Calu3 (cell line): ENCODE data around the gene METTL13. TPM values are rescaled to one million over a fixed set of nuclear protein-coding genes. Genes with fewer than 3 reads are reported as not detected.
"Not testable (repeated sequence)": the region's sequence is repeated elsewhere in the genome, so short reads cannot be mapped to it uniquely, and the experiment has no call there.

Source experiments
- BruUV-seq: library from RNA; stranded (reverse); fragments of 400-500 nt; replicated peaks from 2 replicates; lab custom pipeline; 2021; lab: Mats Ljungman, UMichigan
- CTCF ChIA-PET: fragments of 300-600 bp; sonication (Branson Sonifier 250); formaldehyde crosslinking; loops from one replicate; lab custom pipeline; 2022; ENCODE audit warnings: antibody characterized with exemption; lab: Charles Lee
- DNase-seq: peaks from one replicate; pipeline ENCODE4 v3.0.0; 2022
- H3K27ac Mint-ChIP-seq: one replicate; pipeline ENCODE4 v1.8.0; 2022; ENCODE audit warnings: mixed read lengths; ENCODE audit not compliant: unreplicated experiment
- H3K27me3 Mint-ChIP-seq: one replicate; pipeline ENCODE4 v1.8.0; 2022; ENCODE audit warnings: mixed read lengths; ENCODE audit not compliant: unreplicated experiment
- H3K36me3 Mint-ChIP-seq: one replicate; pipeline ENCODE4 v1.8.0; 2022; ENCODE audit warnings: mild to moderate bottlenecking, moderate library complexity, mixed read lengths; ENCODE audit not compliant: insufficient read depth, unreplicated experiment
- H3K4me1 Mint-ChIP-seq: one replicate; pipeline ENCODE4 v1.8.0; 2022; ENCODE audit warnings: mild to moderate bottlenecking, low read depth, mixed read lengths; ENCODE audit not compliant: unreplicated experiment
- H3K4me3 Mint-ChIP-seq: one replicate; pipeline ENCODE4 v1.8.0; 2022; ENCODE audit warnings: mild to moderate bottlenecking, low read depth, moderate library complexity, mixed read lengths; ENCODE audit not compliant: unreplicated experiment
- H3K9me3 Mint-ChIP-seq: one replicate; pipeline ENCODE4 v1.8.0; 2022; ENCODE audit warnings: low read depth, mixed read lengths; ENCODE audit not compliant: unreplicated experiment
- CTCF ChIP-seq: fragments of 200-600 bp; IDR thresholded peaks from one replicate; pipeline ENCODE4 v1.8.0; 2022; ENCODE audit warnings: antibody characterized with exemption; ENCODE audit not compliant: unreplicated experiment
- intact Hi-C: fragments of 100-400 bp; cut with micrococcal nuclease; formaldehyde crosslinking; loops from one replicate; pipeline ENCODE4 v1.10.0; 2022; ENCODE audit not compliant: unreplicated experiment
- total RNA-seq: library from RNA; stranded (reverse); gene quantifications from 2 replicates; pipeline ENCODE4 v1.2.3, GENCODE V29; 2022

Gene METTL13
- total RNA-seq, 1 experiment from 2014 or later = 53.1 TPM

- no peak overlapping the region for H3K27ac Mint-ChIP-seq
- CTCF ChIA-PET = interaction anchor here (1.1 to 5.8 kb wide), 2 partner anchors 181 to 185 kb away, joined by 3 to 102 read pairs; no protein-coding TSS in a partner anchor
- DNase-seq = no peak
- H3K36me3 Mint-ChIP-seq = peaks cover 12% of the 10 kb centered on the region
- BruUV-seq = no TSS peak
- intact Hi-C loops = no loop called here
- H3K4me1 Mint-ChIP-seq = peaks cover 8% of the 10 kb centered on the region
- H3K4me3 Mint-ChIP-seq = no peak overlapping the region
- TF ChIP-seq CTCF = no peak
- no peaks in the 10 kb centered on the region for H3K27me3 Mint-ChIP-seq
- H3K9me3 Mint-ChIP-seq = no peaks in the 10 kb centered on the region
These were observed 17.3 kb downstream of the METTL13 start for GRCh38 chr1:171798765-171799164.

GRCh38 chr1:171799166-171799565 is 17.7 kb downstream of the METTL13 start:
- CTCF ChIA-PET = interaction anchor here (1.1 to 5.8 kb wide), 2 partner anchors 181 to 185 kb away, joined by 3 to 102 read pairs; no protein-coding TSS in a partner anchor
- BruUV-seq = no TSS peak
- peaks cover 8% of the 10 kb centered on the region for H3K4me1 Mint-ChIP-seq
- H3K9me3 Mint-ChIP-seq = no peaks in the 10 kb centered on the region
- TF ChIP-seq CTCF = no peak
- no peaks in the 10 kb centered on the region for H3K27me3 Mint-ChIP-seq
- no peak overlapping the region for H3K4me3 Mint-ChIP-seq
- no peak overlapping the region for H3K27ac Mint-ChIP-seq
- intact Hi-C loops = no loop called here
- DNase-seq = no peak
- peaks cover 12% of the 10 kb centered on the region for H3K36me3 Mint-ChIP-seq

- not testable (repeated sequence) for H3K4me1 Mint-ChIP-seq
These were observed 18.2 kb downstream of the METTL13 start for GRCh38 chr1:171799698-171800097.

GRCh38 chr1:171800342-171800741 is 18.9 kb downstream of the METTL13 start:
- Mint-ChIP-seq H3K27ac (no peak overlapping the region), H3K27me3 (no peaks in the 10 kb centered on the region), H3K4me1 (peaks cover 8% of the 10 kb centered on the region), H3K9me3 (no peaks in the 10 kb centered on the region), H3K36me3 (peaks cover 5% of the 10 kb centered on the region), H3K4me3 (no peak overlapping the region)
- no peak for TF ChIP-seq CTCF
- no peak for DNase-seq
- intact Hi-C loops = loop anchor here (10.0 kb wide), 3 partner anchors 156 to 634 kb away; no protein-coding TSS in a partner anchor
- BruUV-seq = no TSS peak
- CTCF ChIA-PET = interaction anchor here (0.6 to 5.8 kb wide), 7 partner anchors 41 to 599 kb away, joined by 3 to 102 read pairs (median 4); partner anchors contain the start of gene DNM3

More at GRCh38 chr1:171799698-171800097, 18.2 kb downstream of the METTL13 start:
- not testable (repeated sequence) for H3K36me3 Mint-ChIP-seq, H3K9me3 Mint-ChIP-seq, H3K4me3 Mint-ChIP-seq, H3K27me3 Mint-ChIP-seq, DNase-seq, BruUV-seq, H3K27ac Mint-ChIP-seq
- intact Hi-C loops = loop anchor here (10.0 kb wide), 3 partner anchors 155 to 635 kb away; no protein-coding TSS in a partner anchor
- CTCF ChIA-PET = interaction anchor here (0.6 to 5.8 kb wide), 4 partner anchors 114 to 184 kb away, joined by 3 to 102 read pairs (median 5); no protein-coding TSS in a partner anchor

GRCh38 chr1:171800851-171801250 is 19.4 kb downstream of the METTL13 start:
- Mint-ChIP-seq H3K4me3 (no peak overlapping the region), H3K9me3 (no peaks in the 10 kb centered on the region), H3K36me3 (peaks cover 5% of the 10 kb centered on the region), H3K4me1 (peaks cover 8% of the 10 kb centered on the region), H3K27me3 (no peaks in the 10 kb centered on the region), H3K27ac (no peak overlapping the region)
- intact Hi-C loops = loop anchor here (1.0 to 10.0 kb wide), 5 partner anchors 111 to 634 kb away; no protein-coding TSS in a partner anchor
- DNase-seq = no peak
- BruUV-seq = no TSS peak
- CTCF ChIA-PET = interaction anchor here (0.6 to 5.8 kb wide), 7 partner anchors 41 to 599 kb away, joined by 3 to 102 read pairs (median 4); partner anchors contain the start of gene DNM3
- no peak for TF ChIP-seq CTCF
